ENCODE results near the gene NPTXR. TPM values are rescaled to one million over a fixed set of nuclear protein-coding genes. Genes with fewer than 3 reads are reported as not detected.
"Not testable (repeated sequence)": the region's sequence is repeated elsewhere in the genome, so short reads cannot be mapped to it uniquely, and the experiment has no call there.

NPTXR gene
- total RNA-seq, 4 donors from 2014 or later = 0.34 to 4.6 (median 1.7) TPM

- no peak for TF ChIP-seq CTCF (IDR thresholded peaks at IDR 0.05)
- TF ChIP-seq POLR2A (IDR thresholded peaks at IDR 0.05) = no peak
- 85 to 88% methylated on average over 8 of the region's 8 CpGs for WGBS, 2 donors
- intact Hi-C loops (cut with DNase I; ENCODE audit: low total_unique reads) = no loop called here
- H3K4me3 ChIP-seq (ENCODE audit: low read depth, poor library complexity, severe bottlenecking) = no peak overlapping the region
- no peak for DNase-seq (ENCODE audit: low spot score in 2 of 2)
Measured at GRCh38 chr22:38820020-38820419, 23.8 kb downstream of the NPTXR start.

DNA sequence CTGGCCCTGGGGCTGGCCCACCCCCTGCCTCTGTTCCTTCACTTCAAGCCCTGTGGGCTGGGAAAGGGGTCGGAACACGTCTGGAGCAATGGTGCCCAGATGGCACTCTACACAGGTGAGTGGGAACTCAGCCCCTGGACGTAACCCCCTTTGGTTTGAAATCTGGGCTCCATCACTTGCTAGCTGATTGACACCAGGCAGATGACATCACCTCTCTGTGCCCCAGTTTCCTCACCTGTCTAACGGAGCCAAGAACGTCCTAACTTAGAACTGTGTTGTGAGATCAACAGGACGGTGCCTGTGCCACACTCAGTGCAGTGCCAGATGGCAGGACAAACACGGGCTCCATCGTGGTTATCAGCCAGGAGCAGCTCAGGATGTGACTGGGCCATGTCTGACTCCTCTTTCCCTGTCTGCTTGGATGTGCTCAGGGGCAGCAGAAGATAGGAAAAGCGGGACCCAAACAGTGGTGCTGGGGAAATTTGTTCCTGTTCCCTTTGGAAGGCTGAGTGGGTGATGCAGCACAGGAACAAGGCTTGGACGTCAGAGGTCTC is 24.4 kb downstream of the NPTXR start:
- TF ChIP-seq CTCF (IDR thresholded peaks at IDR 0.05) = no peak
- no peak for TF ChIP-seq POLR2A (IDR thresholded peaks at IDR 0.05)
- DNase-seq (ENCODE audit: low spot score in 2 of 2) = no peak
- intact Hi-C loops (cut with DNase I; ENCODE audit: low total_unique reads) = no loop called here
- WGBS, 2 donors = 77 to 87% methylated on average over 10 of the region's 10 CpGs
- no peak overlapping the region for H3K4me3 ChIP-seq (ENCODE audit: low read depth, poor library complexity, severe bottlenecking)

- H3K4me3 ChIP-seq (ENCODE audit: low read depth, poor library complexity, severe bottlenecking) = no peak overlapping the region
- DNase-seq (ENCODE audit: low spot score in 2 of 2) = no peak
- intact Hi-C loops (cut with DNase I; ENCODE audit: low total_unique reads) = no loop called here
- TF ChIP-seq POLR2A (IDR thresholded peaks at IDR 0.05) = no peak
- no peak for TF ChIP-seq CTCF (IDR thresholded peaks at IDR 0.05)
- WGBS, 2 donors = 88 to 89% methylated on average over 6 of the region's 6 CpGs
Measured at GRCh38 chr22:38817196-38817595, 26.6 kb downstream of the NPTXR start.

DNA sequence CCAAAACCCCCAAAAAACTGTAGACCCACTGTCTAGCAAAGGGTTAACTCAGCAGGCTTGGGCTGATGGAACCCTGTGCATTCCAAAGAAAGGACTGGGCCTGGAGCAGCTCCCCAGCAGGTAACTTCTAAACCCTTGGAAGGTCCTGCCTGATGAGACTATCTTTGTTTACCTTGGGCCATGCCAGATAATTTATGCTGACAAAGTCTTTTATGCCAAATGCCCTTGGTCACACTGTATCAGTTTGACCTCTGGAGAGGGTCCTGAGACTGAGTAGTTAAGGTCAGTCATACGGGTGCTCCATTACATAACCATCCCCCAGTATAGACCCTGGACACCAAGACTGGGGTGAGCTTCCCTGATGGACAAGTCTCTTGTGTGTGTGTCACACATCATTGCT is 28.0 kb downstream of the NPTXR start:
- intact Hi-C loops (cut with DNase I; ENCODE audit: low total_unique reads) = no loop called here
- WGBS, 2 donors = 50 to 75% methylated on average over 1 of the region's 1 CpG

DNA sequence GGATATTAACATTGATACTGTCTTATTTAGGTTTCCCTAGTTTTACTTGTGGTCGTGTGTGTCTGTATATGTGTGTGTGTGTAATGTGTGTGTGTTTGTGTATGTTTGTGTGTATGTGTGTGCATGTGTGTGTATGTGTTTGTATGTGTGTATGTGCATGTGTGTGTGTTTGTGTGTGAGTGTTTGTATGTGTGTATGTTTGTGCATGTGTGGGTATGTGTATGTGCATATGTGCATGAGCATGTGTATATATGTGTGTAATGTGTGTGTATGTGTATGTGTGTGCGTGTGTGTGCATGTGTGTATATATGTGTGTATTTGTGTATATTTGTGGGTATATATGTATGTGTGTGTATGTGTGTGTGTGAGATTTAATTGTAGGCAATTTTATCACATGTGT is 32.6 kb downstream of the NPTXR start:
- no peak for DNase-seq (ENCODE audit: low spot score in 2 of 2)
- no peak for TF ChIP-seq CTCF (IDR thresholded peaks at IDR 0.05)
- no peak for TF ChIP-seq POLR2A (IDR thresholded peaks at IDR 0.05)
- 83 to 88% methylated on average over 2 of the region's 2 CpGs for WGBS, 2 donors

More for the DNA sequence above, 28.0 kb downstream of the NPTXR start:
- no peak overlapping the region for H3K4me3 ChIP-seq (ENCODE audit: low read depth, poor library complexity, severe bottlenecking)
- no peak for TF ChIP-seq CTCF (IDR thresholded peaks at IDR 0.05)
- TF ChIP-seq POLR2A (IDR thresholded peaks at IDR 0.05) = no peak
- DNase-seq (ENCODE audit: low spot score in 2 of 2) = no peak

DNA sequence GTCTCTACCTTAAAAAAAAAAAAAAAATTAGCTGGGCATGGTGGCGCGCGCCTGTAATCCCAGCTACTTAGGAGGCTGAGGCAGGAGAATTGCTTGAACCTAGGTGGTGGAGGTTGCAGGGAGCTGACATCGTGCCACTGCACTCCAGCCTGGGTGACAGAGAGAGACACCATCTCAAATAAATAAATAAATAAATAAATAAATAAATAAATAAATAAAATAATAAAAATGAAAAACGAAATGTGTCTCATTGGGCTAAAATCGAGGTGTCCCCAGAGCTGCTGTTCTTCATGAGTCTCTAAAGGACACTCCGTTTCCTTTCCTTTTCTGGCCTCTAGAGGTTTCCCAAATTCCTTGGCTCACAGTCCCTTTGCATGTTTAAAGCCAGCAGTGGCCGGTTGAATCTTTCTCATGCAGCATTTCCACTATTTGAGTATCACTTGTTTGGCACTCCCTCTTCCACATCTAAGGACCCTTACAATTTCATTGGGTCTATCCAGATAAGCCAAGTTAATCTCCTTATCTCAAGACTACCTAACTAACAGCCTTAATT is 38.7 kb downstream of the NPTXR start:
- H3K4me3 ChIP-seq (ENCODE audit: low read depth, poor library complexity, severe bottlenecking); intact Hi-C loops (cut with DNase I; ENCODE audit: low total_unique reads); DNase-seq (ENCODE audit: low spot score in 2 of 2): not testable (repeated sequence)
- 72 to 77% methylated on average over 8 of the region's 8 CpGs for WGBS, 2 donors

More for the DNA sequence above, 32.6 kb downstream of the NPTXR start:
- H3K4me3 ChIP-seq (ENCODE audit: low read depth, poor library complexity, severe bottlenecking) = no peak overlapping the region
- intact Hi-C loops (cut with DNase I; ENCODE audit: low total_unique reads) = no loop called here

Data from lower leg skin (tissue), 4 donors.